ENCODE measurements around the gene ELAVL2.

The ELAVL2 gene

DNA sequence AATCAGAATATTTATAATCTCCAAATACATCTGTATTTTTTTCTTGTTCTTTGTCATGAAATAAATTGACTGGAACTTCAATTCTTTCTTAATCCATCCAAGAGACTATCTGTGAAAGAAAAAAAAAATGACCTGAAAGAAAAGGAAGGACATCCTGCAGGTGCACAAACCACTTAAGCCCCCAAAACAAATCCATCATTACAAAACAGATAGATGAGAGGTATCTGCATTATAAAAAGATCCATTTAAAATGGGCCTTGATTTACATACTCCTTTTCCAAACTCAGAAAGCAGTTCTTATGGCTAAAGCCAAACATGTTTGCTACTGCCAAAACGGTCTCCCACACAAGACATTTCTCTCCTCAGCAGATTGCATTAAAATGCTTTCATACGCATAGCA is 85.5 kb downstream of the ELAVL2 start:
- Histone ChIP-seq H3K9ac (ENCODE audit: low read length) (no peak overlapping the region), H3K27ac (ENCODE audit: low read depth, low read length, poor library complexity, severe bottlenecking) (no peak overlapping the region), H3F3A (ENCODE audit: insufficient read depth, low read length) (no peaks in the 10 kb centered on the region), H3K4me1 (ENCODE audit: insufficient read depth, low read length, severe bottlenecking) (no peaks in the 10 kb centered on the region), H3K4me2 (ENCODE audit: low read length) (no peak overlapping the region), H3K4me3 (ENCODE audit: low read depth, low read length, poor library complexity, severe bottlenecking) (no peak overlapping the region), H3K36me3 (ENCODE audit: insufficient read depth, low read length) (no peaks in the 10 kb centered on the region), H3K9me2 (ENCODE audit: low read depth, low read length) (no peaks in the 10 kb centered on the region), H3K9me3 (ENCODE audit: low read length) (no peaks in the 10 kb centered on the region), H3K79me2 (ENCODE audit: insufficient read depth, low read length) (no peaks in the 10 kb centered on the region), H2AFZ (ENCODE audit: low read length) (no peak overlapping the region), H4K20me1 (ENCODE audit: insufficient read depth, low read length) (no peaks in the 10 kb centered on the region), H3K27me3 (ENCODE audit: insufficient read depth, low read length) (no peaks in the 10 kb centered on the region)
- no peak for TF ChIP-seq CTCF (IDR thresholded peaks at IDR 0.05; ENCODE audit: low read length)
- no peak for TF ChIP-seq EZH2 (IDR thresholded peaks at IDR 0.05; ENCODE audit: borderline replicate concordance, low read length)

GRCh38 chr9:23739753-23740152 is 86.3 kb downstream of the ELAVL2 start:
- no peak overlapping the region for H3K9ac ChIP-seq (ENCODE audit: low read length)
- no peaks in the 10 kb centered on the region for H3K36me3 ChIP-seq (ENCODE audit: insufficient read depth, low read length)
- no peak overlapping the region for H3K27ac ChIP-seq (ENCODE audit: low read depth, low read length, poor library complexity, severe bottlenecking)
- no peaks in the 10 kb centered on the region for H3K9me3 ChIP-seq (ENCODE audit: low read length)
- H3K4me3 ChIP-seq (ENCODE audit: low read depth, low read length, poor library complexity, severe bottlenecking) = no peak overlapping the region
- H3K27me3 ChIP-seq (ENCODE audit: insufficient read depth, low read length) = no peaks in the 10 kb centered on the region
- no peaks in the 10 kb centered on the region for H4K20me1 ChIP-seq (ENCODE audit: insufficient read depth, low read length)
- H3K9me2 ChIP-seq (ENCODE audit: low read depth, low read length) = no peaks in the 10 kb centered on the region
- no peaks in the 10 kb centered on the region for H3K79me2 ChIP-seq (ENCODE audit: insufficient read depth, low read length)
- no peak for TF ChIP-seq CTCF (IDR thresholded peaks at IDR 0.05; ENCODE audit: low read length)
- no peak for TF ChIP-seq EZH2 (IDR thresholded peaks at IDR 0.05; ENCODE audit: borderline replicate concordance, low read length)
- H3F3A ChIP-seq (ENCODE audit: insufficient read depth, low read length) = no peaks in the 10 kb centered on the region
- no peak overlapping the region for H3K4me2 ChIP-seq (ENCODE audit: low read length)
- H2AFZ ChIP-seq (ENCODE audit: low read length) = no peak overlapping the region
- H3K4me1 ChIP-seq (ENCODE audit: insufficient read depth, low read length, severe bottlenecking) = no peaks in the 10 kb centered on the region

- no peak overlapping the region for H3K4me3 ChIP-seq (ENCODE audit: low read depth, low read length, poor library complexity, severe bottlenecking)
- no peaks in the 10 kb centered on the region for H3K27me3 ChIP-seq (ENCODE audit: insufficient read depth, low read length)
- TF ChIP-seq CTCF (IDR thresholded peaks at IDR 0.05; ENCODE audit: low read length) (no peak), EZH2 (IDR thresholded peaks at IDR 0.05; ENCODE audit: borderline replicate concordance, low read length) (no peak)
- no peaks in the 10 kb centered on the region for H3K36me3 ChIP-seq (ENCODE audit: insufficient read depth, low read length)
- no peaks in the 10 kb centered on the region for H3K9me3 ChIP-seq (ENCODE audit: low read length)
- H3K4me2 ChIP-seq (ENCODE audit: low read length) = no peak overlapping the region
- H3K79me2 ChIP-seq (ENCODE audit: insufficient read depth, low read length) = no peaks in the 10 kb centered on the region
- no peaks in the 10 kb centered on the region for H3K4me1 ChIP-seq (ENCODE audit: insufficient read depth, low read length, severe bottlenecking)
- H3F3A ChIP-seq (ENCODE audit: insufficient read depth, low read length) = no peaks in the 10 kb centered on the region
- H3K9me2 ChIP-seq (ENCODE audit: low read depth, low read length) = no peaks in the 10 kb centered on the region
- H2AFZ ChIP-seq (ENCODE audit: low read length) = no peak overlapping the region
- H3K9ac ChIP-seq (ENCODE audit: low read length) = no peak overlapping the region
- H3K27ac ChIP-seq (ENCODE audit: low read depth, low read length, poor library complexity, severe bottlenecking) = no peak overlapping the region
- no peaks in the 10 kb centered on the region for H4K20me1 ChIP-seq (ENCODE audit: insufficient read depth, low read length)
Observed at GRCh38 chr9:23736293-23736692, 89.7 kb downstream of the ELAVL2 start.
